GM12878 (cell line): ENCODE measurements around the gene RNLS. TPM values are rescaled to one million over a fixed set of nuclear protein-coding genes. Genes with fewer than 3 reads are reported as not detected.

Source experiments
- ATAC-seq: fragments of 200-7000 bp; cut with Tn5 transposase; 3 replicates; pipeline ENCODE4 v1.9.1; 2020; ENCODE audit warnings: mild to moderate bottlenecking, moderate library complexity
- BruUV-seq: library from RNA; stranded (reverse); fragments of 400-500 nt; replicated peaks from 2 replicates; lab custom pipeline; 2021; lab: Mats Ljungman, UMichigan
- CTCF ChIA-PET: fragments of 300-600 bp; sonication (Branson Sonifier 250); formaldehyde crosslinking; extraction: SDS; loops from one replicate; lab custom pipeline; 2021; ENCODE audit warnings: inconsistent platforms; lab: Yijun Ruan, JAX
- POLR2A ChIA-PET: fragments of 350-600 bp; formaldehyde crosslinking; extraction: SDS; loops from one replicate; lab custom pipeline; 2021; ENCODE audit warnings: inconsistent platforms; lab: Charles Lee
- RAD21 ChIA-PET: fragments of 300-600 bp; sonication (Branson Sonifier 250); formaldehyde crosslinking; loops from one replicate; lab custom pipeline; 2023; ENCODE audit warnings: antibody characterized with exemption; ENCODE audit not compliant: unreplicated experiment; lab: Charles Lee
- SMC1A ChIA-PET: fragments of 300-600 bp; sonication (Branson Sonifier 250); formaldehyde crosslinking; loops from one replicate; lab custom pipeline; 2023; ENCODE audit not compliant: unreplicated experiment, uncharacterized antibody; lab: Charles Lee
- DNase-seq: peaks from one replicate; pipeline ENCODE4 v3.0.0-alpha.2; 2011; ENCODE audit warnings: low read depth, low spot score
- FAIRE-seq: peaks from 3 replicates; lab custom pipeline; 2011; peaks lifted over from hg19 to GRCh38; lab: Jason Lieb, UNC
- H2AFZ ChIP-seq: 2 replicates; pipeline ENCODE4 v1.6.0; 2011; ENCODE audit warnings: low read depth, low read length, control low read depth; ENCODE audit not compliant: control insufficient read depth
- H3K27ac ChIP-seq: 2 replicates; pipeline ENCODE4 v1.5.1; 2011; ENCODE audit warnings: control low read depth; ENCODE audit not compliant: control insufficient read depth, insufficient read depth
- H3K27me3 ChIP-seq, 2 experiments: replicated peaks in 1 of 2; 2 replicates each; pipeline versions ENCODE4 v1.6.0 to v1.6.1; 2011; ENCODE audit warnings: low read length in 1 of 2; ENCODE audit not compliant: control insufficient read depth in 2 of 2, insufficient read depth in 2 of 2
- H3K36me3 ChIP-seq, 2 experiments: 2 replicates each; pipeline ENCODE4 v1.5.1; 2011; ENCODE audit warnings: low read length in 1 of 2; ENCODE audit not compliant: control insufficient read depth in 2 of 2, insufficient read depth in 2 of 2
- H3K4me1 ChIP-seq: 2 replicates; pipeline ENCODE4 v1.6.1; 2011; ENCODE audit warnings: mild to moderate bottlenecking, low read length, moderate library complexity, mixed read lengths; ENCODE audit not compliant: control insufficient read depth, insufficient read depth
- H3K4me2 ChIP-seq: 2 replicates; pipeline ENCODE4 v1.6.0; 2011; ENCODE audit warnings: control low read depth; ENCODE audit not compliant: control insufficient read depth, insufficient read depth
- H3K4me3 ChIP-seq: fragments of 200-600 bp; sonication (generic); 2 replicates; pipeline ENCODE4 v1.5.1; 2016
- H3K79me2 ChIP-seq: 2 replicates; pipeline ENCODE4 v1.6.0; 2011; ENCODE audit warnings: low read length; ENCODE audit not compliant: control insufficient read depth, insufficient read depth
- H3K9ac ChIP-seq: 2 replicates; pipeline ENCODE4 v1.8.0; 2011; ENCODE audit warnings: low read length, control low read depth, mixed read lengths; ENCODE audit not compliant: control insufficient read depth, insufficient read depth
- H3K9me3 ChIP-seq: replicated peaks from 3 replicates; pipeline ENCODE4 v1.5.1; 2011; ENCODE audit warnings: mild to moderate bottlenecking, low read length; ENCODE audit not compliant: control insufficient read depth, insufficient read depth
- H4K20me1 ChIP-seq: 2 replicates; pipeline ENCODE4 v1.6.0; 2011; ENCODE audit not compliant: control insufficient read depth, insufficient read depth
- CBFB ChIP-seq: IDR thresholded peaks from 2 replicates; pipeline ENCODE4 v1.6.1; 2016; ENCODE audit warnings: antibody characterized with exemption, low read depth
- CBX3 ChIP-seq: fragments of 200-600 bp; sonication (generic); IDR thresholded peaks from 2 replicates; pipeline ENCODE4 v1.6.1; 2016; ENCODE audit warnings: low read depth, borderline replicate concordance
- IKZF2 ChIP-seq, 2 experiments: fragments of 450-650 bp; IDR thresholded peaks; 2 replicates each; pipeline ENCODE4 v1.6.1; 2017; ENCODE audit warnings: mild to moderate bottlenecking in 2 of 2, moderate library complexity in 2 of 2
- MXI1 ChIP-seq: fragments of 150-350 bp; IDR thresholded peaks from 2 replicates; pipeline ENCODE4 v1.6.1; 2011; ENCODE audit warnings: low read depth, mild to moderate bottlenecking, inconsistent platforms, low read length, improper control_type of control experiment
- NR2F1 ChIP-seq: fragments of 450-650 bp; conservative IDR thresholded peaks from 2 replicates; pipeline ENCODE4 v1.6.1; 2017; ENCODE audit warnings: mild to moderate bottlenecking
- RUNX3 ChIP-seq: IDR thresholded peaks from 2 replicates; pipeline ENCODE4 v1.6.1; 2012; ENCODE audit warnings: low read length, inconsistent platforms
- SMARCA5 ChIP-seq: fragments of 450-650 bp; IDR thresholded peaks from 2 replicates; pipeline ENCODE4 v1.6.1; 2017; ENCODE audit warnings: mild to moderate bottlenecking
- SREBF2 ChIP-seq: IDR thresholded peaks from 2 replicates; pipeline ENCODE4 v1.6.1; 2012; ENCODE audit warnings: mild to moderate bottlenecking, low read length
- SUZ12 ChIP-seq: fragments of 200-600 bp; sonication (generic); IDR thresholded peaks from one replicate; pipeline ENCODE4 v1.6.1; 2018; ENCODE audit warnings: antibody characterized with exemption, mild to moderate bottlenecking; ENCODE audit not compliant: unreplicated experiment
- ZBED1 ChIP-seq: IDR thresholded peaks from 2 replicates; pipeline ENCODE4 v1.6.1; 2016; ENCODE audit warnings: borderline replicate concordance
- ZNF622 ChIP-seq: fragments of 450-650 bp; IDR thresholded peaks from 2 replicates; pipeline ENCODE4 v1.6.1; 2017; ENCODE audit warnings: mild to moderate bottlenecking, inconsistent platforms
- WGBS: methylation state at CpG from one replicate; pipeline ENCODE4 v1.1.6; 2016; ENCODE audit warnings: low lambda C conversion rate; ENCODE audit not compliant: insufficient replicate concordance, insufficient coverage; ENCODE audit errors: missing lambda C conversion rate; 5-methylcytosine and 5-hydroxymethylcytosine counted together
- in situ Hi-C: fragments of 300-500 bp; cut with MboI; formaldehyde crosslinking; loops from 9 replicates; pipeline ENCODE4 v1.14.3; 2018; ENCODE audit warnings: mixed read lengths
- intact Hi-C: fragments of 100-400 bp; cut with micrococcal nuclease; formaldehyde crosslinking; loops from one replicate; pipeline ENCODE4 v1.14.2; 2022; ENCODE audit not compliant: unreplicated experiment
- polyA plus RNA-seq, 11 experiments: library from polyadenylated mRNA; depleted of rRNA in 4 of 11; unstranded in 6 of 11; stranded (reverse) in 5 of 11; fragments of >200 nt; fragmentation: Nextera tagmentation in 4 of 11; fragmentation: Illumina TruSeq in 1 of 11; extraction: Ambion mirVana in 4 of 11; extraction: Trizol in 1 of 11; gene quantifications; 1 replicate in 1 of 11; 2 replicates in 10 of 11; pipeline versions ENCODE4 v1.2.1 to v1.2.3, GENCODE V29; 2011 to 2016; ENCODE audit warnings: inconsistent platforms in 2 of 11, missing spikeins in 2 of 11, low read depth in 1 of 11
- total RNA-seq, 4 experiments: library from RNA; depleted of rRNA in 3 of 4; stranded (reverse); fragments of >200 nt in 3 of 4; fragmentation: Illumina TruSeq in 1 of 4; extraction: Trizol in 1 of 4; gene quantifications; 2 replicates each; pipeline versions ENCODE4 v1.2.1 to v1.2.3, GENCODE V29; 2013 to 2021
- TF ChIP-seq, protein P1 (sequence below): fragments of 450-650 bp; IDR thresholded peaks from 2 replicates; pipeline ENCODE4 v1.6.1; 2017; ENCODE audit warnings: mild to moderate bottlenecking, moderate library complexity
- TF ChIP-seq, protein P2 (sequence below): fragments of 450-650 bp; IDR thresholded peaks from 2 replicates; pipeline ENCODE4 v1.6.1; 2017; ENCODE audit warnings: mild to moderate bottlenecking, moderate library complexity
- TF ChIP-seq, protein P3 (sequence below): fragments of 450-650 bp; IDR thresholded peaks from 2 replicates; pipeline ENCODE4 v1.6.1; 2014; ENCODE audit warnings: mild to moderate bottlenecking

The RNLS gene
- total and polyA plus RNA-seq, 10 of the 15 experiments (the other 5 are each of a cell fraction or from before 2014, with no cell fraction given): 3.4 to 6.7 (median 4.6) TPM

DNA sequence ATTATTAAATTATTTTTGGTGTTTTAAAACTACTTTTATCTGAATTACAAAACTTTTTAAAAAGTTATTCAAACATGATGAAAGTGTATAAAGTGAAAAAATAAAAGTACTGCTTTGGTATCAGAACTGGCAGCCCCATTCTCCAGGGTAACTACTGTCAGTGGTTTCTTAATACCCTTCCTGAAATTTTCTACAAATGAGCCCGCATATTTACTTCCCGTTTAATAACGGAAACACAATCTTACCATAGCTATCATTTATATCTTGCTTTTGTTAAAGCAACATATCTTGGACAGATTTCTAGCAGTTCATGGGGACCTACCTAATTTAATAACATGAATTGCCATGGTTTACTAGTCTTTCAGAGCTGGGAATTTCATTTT, 249.9 kb downstream of the RNLS start:
- in situ Hi-C loops: no loop called here
- FAIRE-seq (no peak), ATAC-seq (no peak), DNase-seq (no peak)
- H2AFZ ChIP-seq: peak overlapping the region; percentile 8; the same call in 1 of the 2 replicates
- ChIA-PET RAD21 (interaction anchor here (7.7 kb wide), 1 partner anchor 54 kb away, joined by 82 read pairs; no protein-coding TSS in a partner anchor), CTCF (interaction anchor here (0.7 to 3.3 kb wide), 3 partner anchors 16 to 56 kb away, joined by 3 to 16 read pairs (median 8); no protein-coding TSS in a partner anchor), POLR2A (interaction anchor here (1.4 kb wide), 2 partner anchors 52 to 53 kb away, joined by 4 to 6 read pairs; no protein-coding TSS in a partner anchor), SMC1A (interaction anchor here (0.8 to 6.7 kb wide), 3 partner anchors 16 to 72 kb away, joined by 4 to 73 read pairs (median 7); no protein-coding TSS in a partner anchor)
- intact Hi-C loops: no loop called here
- no peaks in the 10 kb centered on the region for H3K36me3 ChIP-seq
- H4K20me1 ChIP-seq: no peaks in the 10 kb centered on the region
- BruUV-seq: no TSS peak
- no peaks in the 10 kb centered on the region for H3K27me3 ChIP-seq
- H3K4me2 ChIP-seq: no peak overlapping the region
- no peak overlapping the region for H3K27ac ChIP-seq
- 96% methylated on average over 3 of the region's 3 CpGs for WGBS
- H3K79me2 ChIP-seq: no peaks in the 10 kb centered on the region
- H3K4me1 ChIP-seq: peaks cover 6% of the 10 kb centered on the region; the same call in 1 of the 2 replicates
- no peaks in the 10 kb centered on the region for H3K9me3 ChIP-seq
- no peak overlapping the region for H3K4me3 ChIP-seq
- H3K9ac ChIP-seq: no peak overlapping the region
- TF ChIP-seq CBFB (no peak), SUZ12 (no peak), ZBED1 (no peak), IKZF2 (IDR thresholded peaks at IDR 0.05) (no peak), SREBF2 (no peak), NR2F1 (no peak), CBX3 (no peak), ZNF622 (no peak), MXI1 (no peak), RUNX3 (no peak), SMARCA5 (no peak)
- TF ChIP-seq, protein P1, sequence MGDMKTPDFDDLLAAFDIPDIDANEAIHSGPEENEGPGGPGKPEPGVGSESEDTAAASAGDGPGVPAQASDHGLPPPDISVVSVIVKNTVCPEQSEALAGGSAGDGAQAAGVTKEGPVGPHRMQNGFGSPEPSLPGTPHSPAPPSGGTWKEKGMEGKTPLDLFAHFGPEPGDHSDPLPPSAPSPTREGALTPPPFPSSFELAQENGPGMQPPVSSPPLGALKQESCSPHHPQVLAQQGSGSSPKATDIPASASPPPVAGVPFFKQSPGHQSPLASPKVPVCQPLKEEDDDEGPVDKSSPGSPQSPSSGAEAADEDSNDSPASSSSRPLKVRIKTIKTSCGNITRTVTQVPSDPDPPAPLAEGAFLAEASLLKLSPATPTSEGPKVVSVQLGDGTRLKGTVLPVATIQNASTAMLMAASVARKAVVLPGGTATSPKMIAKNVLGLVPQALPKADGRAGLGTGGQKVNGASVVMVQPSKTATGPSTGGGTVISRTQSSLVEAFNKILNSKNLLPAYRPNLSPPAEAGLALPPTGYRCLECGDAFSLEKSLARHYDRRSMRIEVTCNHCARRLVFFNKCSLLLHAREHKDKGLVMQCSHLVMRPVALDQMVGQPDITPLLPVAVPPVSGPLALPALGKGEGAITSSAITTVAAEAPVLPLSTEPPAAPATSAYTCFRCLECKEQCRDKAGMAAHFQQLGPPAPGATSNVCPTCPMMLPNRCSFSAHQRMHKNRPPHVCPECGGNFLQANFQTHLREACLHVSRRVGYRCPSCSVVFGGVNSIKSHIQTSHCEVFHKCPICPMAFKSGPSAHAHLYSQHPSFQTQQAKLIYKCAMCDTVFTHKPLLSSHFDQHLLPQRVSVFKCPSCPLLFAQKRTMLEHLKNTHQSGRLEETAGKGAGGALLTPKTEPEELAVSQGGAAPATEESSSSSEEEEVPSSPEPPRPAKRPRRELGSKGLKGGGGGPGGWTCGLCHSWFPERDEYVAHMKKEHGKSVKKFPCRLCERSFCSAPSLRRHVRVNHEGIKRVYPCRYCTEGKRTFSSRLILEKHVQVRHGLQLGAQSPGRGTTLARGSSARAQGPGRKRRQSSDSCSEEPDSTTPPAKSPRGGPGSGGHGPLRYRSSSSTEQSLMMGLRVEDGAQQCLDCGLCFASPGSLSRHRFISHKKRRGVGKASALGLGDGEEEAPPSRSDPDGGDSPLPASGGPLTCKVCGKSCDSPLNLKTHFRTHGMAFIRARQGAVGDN: no peak
- TF ChIP-seq, protein P2, sequence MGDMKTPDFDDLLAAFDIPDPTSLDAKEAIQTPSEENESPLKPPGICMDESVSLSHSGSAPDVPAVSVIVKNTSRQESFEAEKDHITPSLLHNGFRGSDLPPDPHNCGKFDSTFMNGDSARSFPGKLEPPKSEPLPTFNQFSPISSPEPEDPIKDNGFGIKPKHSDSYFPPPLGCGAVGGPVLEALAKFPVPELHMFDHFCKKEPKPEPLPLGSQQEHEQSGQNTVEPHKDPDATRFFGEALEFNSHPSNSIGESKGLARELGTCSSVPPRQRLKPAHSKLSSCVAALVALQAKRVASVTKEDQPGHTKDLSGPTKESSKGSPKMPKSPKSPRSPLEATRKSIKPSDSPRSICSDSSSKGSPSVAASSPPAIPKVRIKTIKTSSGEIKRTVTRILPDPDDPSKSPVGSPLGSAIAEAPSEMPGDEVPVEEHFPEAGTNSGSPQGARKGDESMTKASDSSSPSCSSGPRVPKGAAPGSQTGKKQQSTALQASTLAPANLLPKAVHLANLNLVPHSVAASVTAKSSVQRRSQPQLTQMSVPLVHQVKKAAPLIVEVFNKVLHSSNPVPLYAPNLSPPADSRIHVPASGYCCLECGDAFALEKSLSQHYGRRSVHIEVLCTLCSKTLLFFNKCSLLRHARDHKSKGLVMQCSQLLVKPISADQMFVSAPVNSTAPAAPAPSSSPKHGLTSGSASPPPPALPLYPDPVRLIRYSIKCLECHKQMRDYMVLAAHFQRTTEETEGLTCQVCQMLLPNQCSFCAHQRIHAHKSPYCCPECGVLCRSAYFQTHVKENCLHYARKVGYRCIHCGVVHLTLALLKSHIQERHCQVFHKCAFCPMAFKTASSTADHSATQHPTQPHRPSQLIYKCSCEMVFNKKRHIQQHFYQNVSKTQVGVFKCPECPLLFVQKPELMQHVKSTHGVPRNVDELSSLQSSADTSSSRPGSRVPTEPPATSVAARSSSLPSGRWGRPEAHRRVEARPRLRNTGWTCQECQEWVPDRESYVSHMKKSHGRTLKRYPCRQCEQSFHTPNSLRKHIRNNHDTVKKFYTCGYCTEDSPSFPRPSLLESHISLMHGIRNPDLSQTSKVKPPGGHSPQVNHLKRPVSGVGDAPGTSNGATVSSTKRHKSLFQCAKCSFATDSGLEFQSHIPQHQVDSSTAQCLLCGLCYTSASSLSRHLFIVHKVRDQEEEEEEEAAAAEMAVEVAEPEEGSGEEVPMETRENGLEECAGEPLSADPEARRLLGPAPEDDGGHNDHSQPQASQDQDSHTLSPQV: no peak
- TF ChIP-seq, protein P3, sequence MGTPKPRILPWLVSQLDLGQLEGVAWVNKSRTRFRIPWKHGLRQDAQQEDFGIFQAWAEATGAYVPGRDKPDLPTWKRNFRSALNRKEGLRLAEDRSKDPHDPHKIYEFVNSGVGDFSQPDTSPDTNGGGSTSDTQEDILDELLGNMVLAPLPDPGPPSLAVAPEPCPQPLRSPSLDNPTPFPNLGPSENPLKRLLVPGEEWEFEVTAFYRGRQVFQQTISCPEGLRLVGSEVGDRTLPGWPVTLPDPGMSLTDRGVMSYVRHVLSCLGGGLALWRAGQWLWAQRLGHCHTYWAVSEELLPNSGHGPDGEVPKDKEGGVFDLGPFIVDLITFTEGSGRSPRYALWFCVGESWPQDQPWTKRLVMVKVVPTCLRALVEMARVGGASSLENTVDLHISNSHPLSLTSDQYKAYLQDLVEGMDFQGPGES: no peak
